SK-N-SH (cell line): ENCODE measurements around the gene SKI. TPM values are rescaled to one million over a fixed set of nuclear protein-coding genes. Genes with fewer than 3 reads are reported as not detected.
A peak's percentile ranks its signal among the peaks of the same experiment; 100 is the strongest.

Experiments
- CTCF ChIA-PET: fragments of 300-600, 350-600 bp; formaldehyde crosslinking; extraction: SDS; loops from one replicate; lab custom pipeline; 2021; lab: Yijun Ruan, JAX
- POLR2A ChIA-PET: fragments of 350-600 bp; sonication (Branson Sonifier 250); formaldehyde crosslinking; extraction: SDS; loops from one replicate; lab custom pipeline; 2020; ENCODE audit warnings: antibody characterized with exemption, inconsistent platforms; lab: Yijun Ruan, JAX
- DNase-seq: peaks from one replicate; pipeline ENCODE4 v3.0.0; 2012
- H2AFZ ChIP-seq: fragments of 200-600 bp; sonication (generic); 2 replicates; pipeline ENCODE4 v1.8.1; 2016; ENCODE audit warnings: antibody characterized with exemption, mild to moderate bottlenecking, low read depth
- H3F3A ChIP-seq: fragments of 200-600 bp; sonication (generic); replicated peaks from 2 replicates; pipeline ENCODE3; 2016; ENCODE audit warnings: antibody characterized with exemption, mild to moderate bottlenecking; ENCODE audit not compliant: insufficient read depth
- H3K27ac ChIP-seq, 2 experiments: fragments of 200-500 bp in 1 of 2; fragments of 200-600 bp in 1 of 2; sonication (Bioruptor generic) in 1 of 2; sonication (generic), shearing (Covaris generic) in 1 of 2; 2 replicates each; pipeline versions ENCODE4 v1.5.1 to v1.6.1; 2014 to 2016; ENCODE audit warnings: low read depth in 2 of 2, inconsistent platforms in 1 of 2, low read length in 1 of 2, mild to moderate bottlenecking in 1 of 2, mixed read lengths in 1 of 2
- H3K27me3 ChIP-seq: fragments of 200-600 bp; sonication (generic), shearing (Covaris generic); 2 replicates; pipeline ENCODE4 v1.6.1; 2016; ENCODE audit warnings: mixed run types; ENCODE audit not compliant: insufficient read depth
- H3K36me3 ChIP-seq, 2 experiments: fragments of 200-500 bp in 1 of 2; fragments of 200-600 bp in 1 of 2; sonication (Bioruptor generic) in 1 of 2; sonication (generic) in 1 of 2; replicated peaks in 1 of 2; 2 replicates each; pipeline versions ENCODE3 to v1.5.1; 2014 to 2016; ENCODE audit warnings: low read length in 1 of 2, mild to moderate bottlenecking in 1 of 2; ENCODE audit not compliant: insufficient read depth in 2 of 2, control insufficient read depth in 1 of 2
- H3K4me1 ChIP-seq, 2 experiments: fragments of 200-500 bp in 1 of 2; fragments of 200-600 bp in 1 of 2; sonication (Bioruptor generic) in 1 of 2; sonication (generic), shearing (Covaris generic) in 1 of 2; 2 replicates each; pipeline versions ENCODE4 v1.5.1 to v1.6.1; 2014 to 2016; ENCODE audit warnings: low read depth in 1 of 2, low read length in 1 of 2, mixed run types in 1 of 2; ENCODE audit not compliant: insufficient read depth in 2 of 2, control insufficient read depth in 1 of 2
- H3K4me2 ChIP-seq: fragments of 200-600 bp; sonication (generic), shearing (Covaris generic); 2 replicates; pipeline ENCODE4 v1.6.1; 2017; ENCODE audit warnings: mixed run types
- H3K4me3 ChIP-seq, 2 experiments: fragments of 200-500 bp in 1 of 2; fragments of 200-600 bp in 1 of 2; sonication (Bioruptor generic) in 1 of 2; sonication (generic), shearing (Covaris generic) in 1 of 2; 2 replicates each; pipeline versions ENCODE4 v1.5.1 to v1.8.1; 2014 to 2016; ENCODE audit warnings: low read depth in 2 of 2, inconsistent platforms in 1 of 2, low read length in 1 of 2, mild to moderate bottlenecking in 1 of 2, mixed read lengths in 1 of 2, moderate library complexity in 1 of 2
- H3K79me2 ChIP-seq: fragments of 200-600 bp; sonication (generic); 2 replicates; pipeline ENCODE4 v1.8.1; 2017; ENCODE audit warnings: mild to moderate bottlenecking; ENCODE audit not compliant: insufficient read depth
- H3K9ac ChIP-seq: fragments of 200-600 bp; sonication (generic); 2 replicates; pipeline ENCODE4 v1.6.1; 2017; ENCODE audit warnings: mixed run types
- H3K9me2 ChIP-seq: fragments of 200-600 bp; sonication (generic); 2 replicates; pipeline ENCODE4 v1.6.1; 2017; ENCODE audit warnings: mixed run types
- H3K9me3 ChIP-seq: fragments of 200-600 bp; sonication (generic); 2 replicates; pipeline ENCODE4 v1.6.1; 2017; ENCODE audit warnings: mixed run types, mild to moderate bottlenecking, moderate library complexity
- H4K20me1 ChIP-seq: fragments of 200-600 bp; sonication (generic); 2 replicates; pipeline ENCODE4 v1.6.1; 2017; ENCODE audit warnings: mild to moderate bottlenecking, mixed run types; ENCODE audit not compliant: insufficient read depth
- CHD2 ChIP-seq: fragments of 150-350 bp; IDR thresholded peaks from 2 replicates; pipeline ENCODE4 v1.6.1; 2018; ENCODE audit warnings: low read length; ENCODE audit not compliant: partially characterized antibody
- EZH2phosphoT487 ChIP-seq: fragments of 200-600 bp; sonication (generic); IDR thresholded peaks from 2 replicates; pipeline ENCODE4 v1.6.1; 2017; ENCODE audit warnings: low read depth, mixed run types, mild to moderate bottlenecking, antibody characterized with exemption, moderate library complexity, borderline replicate concordance
- FOSL2 ChIP-seq: IDR thresholded peaks from 2 replicates; pipeline ENCODE4 v1.4.0; 2012; ENCODE audit warnings: low read depth, mild to moderate bottlenecking, moderate library complexity, borderline replicate concordance
- FOXM1 ChIP-seq: IDR thresholded peaks from 2 replicates; pipeline ENCODE4 v1.4.0; 2012; ENCODE audit warnings: low read depth, mild to moderate bottlenecking
- GATA2 ChIP-seq: sonication (generic); formaldehyde crosslinking; IDR thresholded peaks from 2 replicates; pipeline ENCODE4 v1.5.0; 2020; ENCODE audit warnings: mild to moderate bottlenecking, missing genetic modification reagents
- IRF3 ChIP-seq: fragments of 150-350 bp; IDR thresholded peaks from 2 replicates; pipeline ENCODE4 v1.6.1; 2016; ENCODE audit warnings: mild to moderate bottlenecking, low read depth, low read length
- MEF2A ChIP-seq: IDR thresholded peaks from 2 replicates; pipeline ENCODE4 v1.4.0; 2012; ENCODE audit warnings: low read depth, borderline replicate concordance
- NRF1 ChIP-seq: IDR thresholded peaks from 2 replicates; pipeline ENCODE4 v1.6.1; 2012; ENCODE audit warnings: low read depth, mild to moderate bottlenecking, low read length
- POLR2AphosphoS5 ChIP-seq: IDR thresholded peaks from 2 replicates; pipeline ENCODE4 v1.6.1; 2012; ENCODE audit warnings: low read depth, low read length
- REST ChIP-seq: IDR thresholded peaks from 2 replicates; pipeline ENCODE4 v1.6.1; 2012; ENCODE audit warnings: mild to moderate bottlenecking, low read depth, low read length, moderate library complexity
- TEAD4 ChIP-seq: IDR thresholded peaks from 2 replicates; pipeline ENCODE4 v1.4.0; 2012; ENCODE audit warnings: mild to moderate bottlenecking, borderline replicate concordance; ENCODE audit not compliant: insufficient read depth
- YY1 ChIP-seq: IDR thresholded peaks from 2 replicates; pipeline ENCODE4 v1.4.0; 2012; ENCODE audit warnings: low read depth, mild to moderate bottlenecking
- WGBS: methylation state at CpG from one replicate; pipeline ENCODE4 v1.1.6; 2017; ENCODE audit warnings: low lambda C conversion rate; 5-methylcytosine and 5-hydroxymethylcytosine counted together
- polyA plus RNA-seq, 3 experiments: library from polyadenylated mRNA; depleted of rRNA; stranded (reverse); fragments of >200 nt; gene quantifications; 2 replicates each; pipeline ENCODE4 v1.2.3, GENCODE V29; 2012
- TF ChIP-seq, protein P1 (sequence below): fragments of 200-600 bp; sonication (generic); IDR thresholded peaks from 2 replicates; pipeline ENCODE4 v1.6.1; 2017; ENCODE audit warnings: antibody characterized with exemption, mild to moderate bottlenecking, moderate library complexity
- TF ChIP-seq, protein P2 (sequence below): fragments of 150-350 bp; IDR thresholded peaks from 2 replicates; pipeline ENCODE4 v1.6.1; 2017; ENCODE audit warnings: antibody characterized with exemption, low read length, low read depth, borderline replicate concordance

Gene SKI
- polyA plus RNA-seq, 1 of the 3 experiments (the other 2 are of a cell fraction): 7.2 TPM

DNA sequence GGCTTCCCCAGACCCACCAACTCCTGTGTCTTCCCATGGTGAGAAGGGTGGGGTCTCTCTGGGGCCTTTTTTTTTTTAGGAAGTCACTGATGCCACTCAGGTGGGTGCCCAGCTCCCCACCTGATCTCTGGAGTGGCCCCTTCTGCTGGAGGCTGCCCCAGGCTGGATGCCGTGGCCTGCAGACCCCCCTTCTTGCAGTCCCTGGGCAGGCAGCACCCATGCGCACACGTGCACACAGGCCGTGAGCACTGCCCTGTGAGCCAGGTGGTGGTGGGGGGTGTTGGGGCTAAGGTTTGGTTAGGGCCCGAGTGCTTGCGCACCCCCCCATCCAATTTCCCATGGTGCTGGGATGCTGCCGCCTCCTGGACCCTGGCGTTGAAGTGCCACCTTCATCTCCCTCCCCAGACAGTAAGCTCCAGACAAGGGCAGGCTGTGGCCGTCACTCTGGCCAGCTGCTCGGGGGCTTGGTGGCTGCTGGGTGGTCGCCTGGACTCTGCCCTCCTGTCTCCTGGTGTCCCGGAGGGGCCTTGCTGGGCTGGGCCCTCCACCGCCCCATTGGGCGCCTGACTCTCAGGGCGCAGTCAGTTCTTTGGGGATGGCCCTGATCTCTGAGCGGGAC, 50.6 kb downstream of the SKI start:
- no peak overlapping the region for H2AFZ ChIP-seq
- CTCF ChIA-PET: no interaction called here
- peaks cover 70% of the 10 kb centered on the region for H3K79me2 ChIP-seq
- no peak overlapping the region for H3K4me2 ChIP-seq
- H3K4me3 ChIP-seq: no peak overlapping the region
- peaks cover 0 to 51% of the 10 kb centered on the region in 2 experiments; a peak in 1 of 4 replicates for H3K4me1 ChIP-seq
- no peaks in the 10 kb centered on the region for H3K9me3 ChIP-seq
- TF ChIP-seq REST (no peak), NRF1 (no peak), FOXM1 (no peak), GATA2 (no peak), POLR2AphosphoS5 (no peak), FOSL2 (no peak), CHD2 (no peak), MEF2A (no peak), IRF3 (no peak), EZH2phosphoT487 (no peak), YY1 (no peak), TEAD4 (no peak)
- TF ChIP-seq, protein P1, sequence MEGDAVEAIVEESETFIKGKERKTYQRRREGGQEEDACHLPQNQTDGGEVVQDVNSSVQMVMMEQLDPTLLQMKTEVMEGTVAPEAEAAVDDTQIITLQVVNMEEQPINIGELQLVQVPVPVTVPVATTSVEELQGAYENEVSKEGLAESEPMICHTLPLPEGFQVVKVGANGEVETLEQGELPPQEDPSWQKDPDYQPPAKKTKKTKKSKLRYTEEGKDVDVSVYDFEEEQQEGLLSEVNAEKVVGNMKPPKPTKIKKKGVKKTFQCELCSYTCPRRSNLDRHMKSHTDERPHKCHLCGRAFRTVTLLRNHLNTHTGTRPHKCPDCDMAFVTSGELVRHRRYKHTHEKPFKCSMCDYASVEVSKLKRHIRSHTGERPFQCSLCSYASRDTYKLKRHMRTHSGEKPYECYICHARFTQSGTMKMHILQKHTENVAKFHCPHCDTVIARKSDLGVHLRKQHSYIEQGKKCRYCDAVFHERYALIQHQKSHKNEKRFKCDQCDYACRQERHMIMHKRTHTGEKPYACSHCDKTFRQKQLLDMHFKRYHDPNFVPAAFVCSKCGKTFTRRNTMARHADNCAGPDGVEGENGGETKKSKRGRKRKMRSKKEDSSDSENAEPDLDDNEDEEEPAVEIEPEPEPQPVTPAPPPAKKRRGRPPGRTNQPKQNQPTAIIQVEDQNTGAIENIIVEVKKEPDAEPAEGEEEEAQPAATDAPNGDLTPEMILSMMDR: no peak
- TF ChIP-seq, protein P2, sequence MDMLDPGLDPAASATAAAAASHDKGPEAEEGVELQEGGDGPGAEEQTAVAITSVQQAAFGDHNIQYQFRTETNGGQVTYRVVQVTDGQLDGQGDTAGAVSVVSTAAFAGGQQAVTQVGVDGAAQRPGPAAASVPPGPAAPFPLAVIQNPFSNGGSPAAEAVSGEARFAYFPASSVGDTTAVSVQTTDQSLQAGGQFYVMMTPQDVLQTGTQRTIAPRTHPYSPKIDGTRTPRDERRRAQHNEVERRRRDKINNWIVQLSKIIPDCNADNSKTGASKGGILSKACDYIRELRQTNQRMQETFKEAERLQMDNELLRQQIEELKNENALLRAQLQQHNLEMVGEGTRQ: no peak
- peak overlapping the region in 1 of 2 experiments; percentile 36; a peak in 1 of 4 replicates for H3K27ac ChIP-seq
- H3F3A ChIP-seq: no peaks in the 10 kb centered on the region
- H3K9ac ChIP-seq: no peak overlapping the region
- no peak for DNase-seq
- POLR2A ChIA-PET: no interaction called here
- H3K36me3 ChIP-seq: no peaks in the 10 kb centered on the region
- H4K20me1 ChIP-seq: peaks cover 63% of the 10 kb centered on the region
- no peaks in the 10 kb centered on the region for H3K27me3 ChIP-seq
- no peaks in the 10 kb centered on the region for H3K9me2 ChIP-seq
- WGBS: no CpG with 5 or more reads among the region's 16 CpGs
